IMR-90 (cell line): ENCODE data around the gene PCDHGA6. TPM values are rescaled to one million over a fixed set of nuclear protein-coding genes. Genes with fewer than 3 reads are reported as not detected.

Experiments used
- ATAC-seq: fragments of 200-7000 bp; cut with Tn5 transposase; 2 replicates; pipeline ENCODE4 v1.9.1; 2020; ENCODE audit warnings: low read depth, mild to moderate bottlenecking, moderate library complexity
- BruUV-seq: library from RNA; stranded (reverse); fragments of 400-500 nt; replicated peaks from 2 replicates; lab custom pipeline; 2021; lab: Mats Ljungman, UMichigan
- CTCF ChIA-PET: fragments of 300-600 bp; formaldehyde crosslinking; extraction: SDS; loops from one replicate; lab custom pipeline; 2021; ENCODE audit warnings: antibody characterized with exemption; lab: Yijun Ruan, JAX
- POLR2A ChIA-PET: fragments of 300-600 bp; sonication (Branson Sonifier 250); formaldehyde crosslinking; loops from one replicate; lab custom pipeline; 2022; ENCODE audit warnings: antibody characterized with exemption; ENCODE audit not compliant: unreplicated experiment; lab: Charles Lee
- DNase-seq: peaks from one replicate; pipeline ENCODE4 v3.0.0; 2013
- H2AFZ ChIP-seq: replicated peaks from 2 replicates; pipeline ENCODE3; 2013; ENCODE audit warnings: low read length, mild to moderate bottlenecking; ENCODE audit not compliant: poor library complexity
- H2AK5ac ChIP-seq: 2 replicates; pipeline ENCODE4 v1.6.1; 2013; ENCODE audit warnings: low read depth, low read length, inconsistent platforms
- H2AK9ac ChIP-seq: replicated peaks from 2 replicates; pipeline ENCODE3; 2013; ENCODE audit warnings: mild to moderate bottlenecking, low read depth, low read length, moderate library complexity; ENCODE audit not compliant: poor library complexity
- H2BK120ac ChIP-seq: 2 replicates; pipeline ENCODE4 v1.6.1; 2013; ENCODE audit warnings: low read depth, low read length, inconsistent platforms
- H2BK15ac ChIP-seq: 3 replicates; pipeline ENCODE4 v1.6.1; 2013; ENCODE audit warnings: low read depth, low read length, inconsistent platforms
- H2BK20ac ChIP-seq: 2 replicates; pipeline ENCODE4 v1.6.1; 2013; ENCODE audit warnings: low read depth, mild to moderate bottlenecking, inconsistent platforms, low read length, moderate library complexity
- H2BK5ac ChIP-seq: 2 replicates; pipeline ENCODE4 v1.6.1; 2013; ENCODE audit warnings: mild to moderate bottlenecking, low read depth, low read length, inconsistent platforms; ENCODE audit not compliant: poor library complexity, severe bottlenecking
- H3K14ac ChIP-seq: replicated peaks from 2 replicates; pipeline ENCODE4 v1.6.1; 2013; ENCODE audit warnings: low read depth, low read length, inconsistent platforms
- H3K18ac ChIP-seq: 2 replicates; pipeline ENCODE4 v1.6.1; 2013; ENCODE audit warnings: low read depth, low read length, control low read depth
- H3K23ac ChIP-seq: 2 replicates; pipeline ENCODE4 v1.6.1; 2013; ENCODE audit warnings: low read depth, low read length, inconsistent platforms
- H3K27ac ChIP-seq: 2 replicates; pipeline ENCODE4 v1.5.1; 2013; ENCODE audit warnings: mild to moderate bottlenecking, control low read depth, low read length; ENCODE audit not compliant: insufficient read depth
- H3K27me3 ChIP-seq: 2 replicates; pipeline ENCODE4 v1.6.1; 2013; ENCODE audit warnings: low read length; ENCODE audit not compliant: control insufficient read depth, insufficient read depth
- H3K36me3 ChIP-seq: 2 replicates; pipeline ENCODE4 v1.6.1; 2013; ENCODE audit warnings: low read length, mixed read lengths; ENCODE audit not compliant: control insufficient read depth, insufficient read depth
- H3K4ac ChIP-seq: 2 replicates; pipeline ENCODE4 v1.6.1; 2013; ENCODE audit warnings: low read depth, low read length, inconsistent platforms
- H3K4me1 ChIP-seq: 2 replicates; pipeline ENCODE4 v1.6.1; 2013; ENCODE audit warnings: low read length, mixed read lengths; ENCODE audit not compliant: control insufficient read depth, insufficient read depth
- H3K4me2 ChIP-seq: 2 replicates; pipeline ENCODE4 v1.6.1; 2013; ENCODE audit warnings: low read depth, mild to moderate bottlenecking, control low read depth, low read length, moderate library complexity
- H3K4me3 ChIP-seq: 2 replicates; pipeline ENCODE4 v1.5.1; 2013; ENCODE audit warnings: low read depth, mild to moderate bottlenecking, control low read depth, low read length, moderate library complexity; ENCODE audit not compliant: insufficient read depth
- H3K56ac ChIP-seq: 2 replicates; pipeline ENCODE4 v1.6.1; 2013; ENCODE audit warnings: low read length, inconsistent platforms; ENCODE audit not compliant: insufficient read depth; ENCODE audit errors: extremely low read depth
- H3K79me1 ChIP-seq, 2 experiments: 2 replicates each; pipeline ENCODE4 v1.6.1; 2013; ENCODE audit warnings: low read length in 2 of 2, inconsistent platforms in 1 of 2, low read depth in 1 of 2
- H3K9ac ChIP-seq: 2 replicates; pipeline ENCODE4 v1.6.1; 2013; ENCODE audit warnings: low read depth, low read length, control low read depth
- H3K9me1 ChIP-seq: 2 replicates; pipeline ENCODE4 v1.6.1; 2013; ENCODE audit warnings: low read length, inconsistent platforms; ENCODE audit not compliant: insufficient read depth
- H3K9me3 ChIP-seq: 2 replicates; pipeline ENCODE4 v1.6.1; 2013; ENCODE audit warnings: low read length; ENCODE audit not compliant: control insufficient read depth, insufficient read depth
- H4K20me1 ChIP-seq: 2 replicates; pipeline ENCODE4 v1.6.1; 2013; ENCODE audit warnings: low read length, inconsistent platforms; ENCODE audit not compliant: insufficient read depth
- H4K5ac ChIP-seq: 2 replicates; pipeline ENCODE4 v1.6.1; 2013; ENCODE audit warnings: mild to moderate bottlenecking, low read depth, low read length, control low read depth
- H4K8ac ChIP-seq, 2 experiments: 2 replicates each; pipeline ENCODE4 v1.6.1; 2013; ENCODE audit warnings: low read depth in 2 of 2, low read length in 2 of 2, control low read depth in 1 of 2, inconsistent platforms in 1 of 2
- H4K91ac ChIP-seq: 2 replicates; pipeline ENCODE4 v1.6.1; 2013; ENCODE audit warnings: low read depth, low read length, inconsistent platforms; ENCODE audit not compliant: insufficient read depth
- SMC3 ChIP-seq: fragments of 150-350 bp; IDR thresholded peaks from 2 replicates; pipeline ENCODE4 v1.6.1; 2016; ENCODE audit warnings: low read depth, mild to moderate bottlenecking, antibody characterized with exemption, low read length, moderate library complexity
- WGBS, 2 experiments: methylation state at CpG; one replicate each; pipeline versions ENCODE4 v1.1.5 to v1.1.7; 2013; ENCODE audit warnings: missing lambda C conversion rate in 2 of 2; ENCODE audit not compliant: insufficient read length in 1 of 2; ENCODE audit errors: extremely low coverage in 2 of 2; 5-methylcytosine and 5-hydroxymethylcytosine counted together
- dilution Hi-C: fragments of 300-500 bp; cut with HindIII; formaldehyde crosslinking; loops from one replicate; pipeline ENCODE4 v1.14.3; 2018; ENCODE audit warnings: low sequenced_read_pairs; ENCODE audit not compliant: unreplicated experiment
- in situ Hi-C: fragments of 300-500 bp; cut with MboI; formaldehyde crosslinking; loops from 3 replicates; pipeline ENCODE4 v1.14.3; 2019; ENCODE audit warnings: low sequenced_read_pairs, inconsistent platforms, mixed read lengths
- intact Hi-C: fragments of 100-400 bp; cut with micrococcal nuclease; formaldehyde crosslinking; loops from 2 replicates; pipeline ENCODE4 v1.10.0; 2022
- polyA plus RNA-seq, 3 experiments: library from polyadenylated mRNA; depleted of rRNA; stranded (reverse); fragments of >200 nt; gene quantifications; 2 replicates each; pipeline ENCODE4 v1.2.3, GENCODE V29; 2012; ENCODE audit warnings: low replicate concordance in 1 of 3
- total RNA-seq: library from RNA; depleted of rRNA; stranded (reverse); fragments of >200 nt; gene quantifications from 2 replicates; pipeline ENCODE4 v1.2.3, GENCODE V29; 2012

PCDHGA6 gene
- total and polyA plus RNA-seq, 2 of the 4 experiments (the other 2 are of a cell fraction), result 4.1 to 4.7 TPM

GRCh38 chr5:141360685-141361084 lies 13.0 kb upstream of the PCDHGA6 start:
- Histone ChIP-seq H3K36me3 (peaks cover 7% of the 10 kb centered on the region; the same call in 1 of the 2 replicates), H3K79me1 (peaks cover 0 to 3% of the 10 kb centered on the region in 2 experiments; a peak in 1 of 4 replicates), H2AFZ (no peak overlapping the region), H2BK120ac (no peak overlapping the region), H3K18ac (no peak overlapping the region), H2AK9ac (no peak overlapping the region), H3K23ac (no peak overlapping the region), H3K4me3 (no peak overlapping the region), H2BK20ac (no peak overlapping the region), H3K27ac (no peak overlapping the region), H3K9me3 (peaks cover 63% of the 10 kb centered on the region), H3K9ac (no peak overlapping the region), H3K4me2 (peak overlapping the region; percentile 22; the same call in 1 of the 2 replicates), H4K91ac (no peak overlapping the region), H3K56ac (no peak overlapping the region), H2BK5ac (no peak overlapping the region), H3K4ac (no peak overlapping the region), H2AK5ac (no peak overlapping the region), H2BK15ac (no peak overlapping the region), H4K8ac (no peak overlapping the region), H3K9me1 (no peaks in the 10 kb centered on the region), H4K5ac (no peak overlapping the region), H3K4me1 (no peaks in the 10 kb centered on the region), H3K27me3 (peaks cover 2% of the 10 kb centered on the region; the same call in 1 of the 2 replicates), H4K20me1 (no peaks in the 10 kb centered on the region), H3K14ac (no peak overlapping the region)
- in situ Hi-C loops (no loop called here), intact Hi-C loops (loop anchor here (5.0 kb wide), 1 partner anchor 33 kb away; no protein-coding TSS in a partner anchor), dilution Hi-C loops (no loop called here)
- no peak for DNase-seq
- no TSS peak for BruUV-seq
- WGBS, 2 experiments, result 60% methylated on average over 1 of the region's 15 CpGs; no CpG with 5 or more reads in 1 of the 2 experiments
- ATAC-seq, result no peak
- ChIA-PET CTCF (interaction anchor here (0.7 kb wide), 1 partner anchor 40 kb away, joined by 3 read pairs; the partner anchor contains the start of gene TAF7), POLR2A (no interaction called here)
- TF ChIP-seq SMC3, result no peak
